HepG2 (cell line): ENCODE measurements around the gene C9orf50. TPM values are rescaled to one million over a fixed set of nuclear protein-coding genes. Genes with fewer than 3 reads are reported as not detected.

Experiments
- ATAC-seq: fragments of 200-7000 bp; cut with Tn5 transposase; 3 replicates; pipeline ENCODE4 v1.9.1; 2020; ENCODE audit warnings: mild to moderate bottlenecking, moderate library complexity
- BruUV-seq: library from RNA; stranded (reverse); fragments of 400-500 nt; replicated peaks from 2 replicates; lab custom pipeline; 2021; lab: Mats Ljungman, UMichigan
- CTCF ChIA-PET: fragments of 300-600 bp; formaldehyde crosslinking; extraction: SDS; loops from one replicate; lab custom pipeline; 2021; ENCODE audit warnings: low total read pairs, inconsistent platforms, low intra/inter-chr PET ratio; lab: Yijun Ruan, JAX
- POLR2A ChIA-PET: fragments of 350-600 bp; sonication (Branson Sonifier 250); formaldehyde crosslinking; loops from one replicate; lab custom pipeline; 2020; ENCODE audit warnings: antibody characterized with exemption, inconsistent platforms; lab: Yijun Ruan, JAX
- DNase-seq: peaks from one replicate; pipeline ENCODE4 v3.0.0-alpha.2; 2015; ENCODE audit warnings: low spot score
- FAIRE-seq: peaks from 3 replicates; lab custom pipeline; 2011; peaks lifted over from hg19 to GRCh38; lab: Jason Lieb, UNC
- H2AFZ ChIP-seq: one replicate; pipeline ENCODE4 v1.6.1; 2011; ENCODE audit warnings: low read length, inconsistent platforms
- H3K27ac ChIP-seq: fragments of 300-600 bp; 3 replicates; pipeline ENCODE4 v1.8.0; 2011; ENCODE audit warnings: mixed run types, mild to moderate bottlenecking, mixed read lengths, low read length, inconsistent platforms; ENCODE audit not compliant: insufficient read depth; ENCODE audit errors: extremely low read length
- H3K27me3 ChIP-seq, 2 experiments: fragments of 200-600 bp in 1 of 2; 2 replicates in 1 of 2; 3 replicates in 1 of 2; pipeline versions ENCODE4 v1.6.0 to v1.8.0; 2011; ENCODE audit warnings: low read length in 2 of 2, mild to moderate bottlenecking in 2 of 2, moderate library complexity in 2 of 2, inconsistent platforms in 1 of 2; ENCODE audit not compliant: insufficient read depth in 2 of 2, control insufficient read depth in 1 of 2
- H3K36me3 ChIP-seq, 2 experiments: fragments of 200-600 bp in 1 of 2; replicated peaks in 1 of 2; 2 replicates in 1 of 2; 3 replicates in 1 of 2; pipeline versions ENCODE4 v1.5.1 to v1.8.0; 2011; ENCODE audit warnings: low read length in 2 of 2, inconsistent platforms in 1 of 2; ENCODE audit not compliant: insufficient read depth in 2 of 2, control insufficient read depth in 1 of 2
- H3K4me1 ChIP-seq: 2 replicates; pipeline ENCODE4 v1.5.1; 2012; ENCODE audit warnings: low read length, inconsistent platforms; ENCODE audit not compliant: insufficient read depth
- H3K4me2 ChIP-seq: 2 replicates; pipeline ENCODE4 v1.6.0; 2011; ENCODE audit warnings: low read depth, low read length, inconsistent platforms
- H3K4me3 ChIP-seq, 3 experiments: fragments of 200-600 bp in 1 of 3; sonication (generic), shearing (Covaris generic) in 1 of 3; replicated peaks in 1 of 3; 2 replicates each; pipeline ENCODE4 v1.5.1; 2011 to 2016; ENCODE audit warnings: low read length in 3 of 3, inconsistent platforms in 2 of 3, low read depth in 2 of 3, mild to moderate bottlenecking in 2 of 3, control low read depth in 1 of 3, mixed read lengths in 1 of 3; ENCODE audit not compliant: insufficient read depth in 1 of 3
- H3K79me2 ChIP-seq: one replicate; pipeline ENCODE4 v1.6.1; 2011; ENCODE audit warnings: low read length, inconsistent platforms; ENCODE audit not compliant: insufficient read depth
- H3K9ac ChIP-seq: 2 replicates; pipeline ENCODE4 v1.6.0; 2011; ENCODE audit warnings: mild to moderate bottlenecking, low read depth, low read length, inconsistent platforms; ENCODE audit not compliant: insufficient read depth
- H3K9me3 ChIP-seq: 2 replicates; pipeline ENCODE4 v1.5.1; 2012; ENCODE audit warnings: mild to moderate bottlenecking, low read length
- H4K20me1 ChIP-seq: 2 replicates; pipeline ENCODE4 v1.6.0; 2011; ENCODE audit warnings: inconsistent platforms, mild to moderate bottlenecking, low read length, moderate library complexity; ENCODE audit not compliant: insufficient read depth
- ISL2 ChIP-seq: sonication (generic); formaldehyde crosslinking; IDR thresholded peaks from 2 replicates; pipeline ENCODE4 v1.5.0; 2020; ENCODE audit warnings: missing genetic modification reagents
- JUN ChIP-seq: sonication (generic); formaldehyde crosslinking; IDR thresholded peaks from 2 replicates; pipeline ENCODE4 v1.4.0; 2020; ENCODE audit warnings: mild to moderate bottlenecking, missing genetic modification reagents
- KLF16 ChIP-seq, 2 experiments: sonication (generic) in 1 of 2; formaldehyde crosslinking in 1 of 2; IDR thresholded peaks; 2 replicates each; pipeline versions ENCODE4 v1.6.1 to v1.8.0; 2016 to 2023; ENCODE audit warnings: missing genetic modification reagents in 2 of 2, missing compliant biosample characterization in 1 of 2
- NFKBIZ ChIP-seq: IDR thresholded peaks from 2 replicates; pipeline ENCODE4 v1.6.1; 2018; ENCODE audit warnings: missing genetic modification reagents, missing compliant biosample characterization
- RAD51 ChIP-seq: fragments of 450-650 bp; IDR thresholded peaks from 2 replicates; pipeline ENCODE4 v1.6.1; 2016; ENCODE audit warnings: borderline replicate concordance
- SMAD9 ChIP-seq: sonication (generic); formaldehyde crosslinking; IDR thresholded peaks from 2 replicates; pipeline ENCODE4 v1.5.1; 2020; ENCODE audit warnings: mild to moderate bottlenecking, missing genetic modification reagents
- SNAI1 ChIP-seq: sonication (generic); formaldehyde crosslinking; IDR thresholded peaks from 2 replicates; pipeline ENCODE4 v1.5.0; 2020; ENCODE audit warnings: mild to moderate bottlenecking, missing genetic modification reagents, borderline replicate concordance
- SNAPC2 ChIP-seq: sonication (generic); formaldehyde crosslinking; IDR thresholded peaks from 2 replicates; pipeline ENCODE4 v1.8.1; 2022; ENCODE audit warnings: mild to moderate bottlenecking, missing genetic modification reagents
- SP5 ChIP-seq: IDR thresholded peaks from 2 replicates; pipeline ENCODE4 v1.6.1; 2016; ENCODE audit warnings: low read depth, borderline replicate concordance
- XBP1 ChIP-seq: sonication (generic); formaldehyde crosslinking; IDR thresholded peaks from 2 replicates; pipeline ENCODE4 v1.5.0; 2020; ENCODE audit warnings: missing genetic modification reagents
- ZNF441 ChIP-seq: sonication (generic); formaldehyde crosslinking; IDR thresholded peaks from 2 replicates; pipeline ENCODE4 v1.7.0; 2021; ENCODE audit warnings: missing genetic modification reagents, borderline replicate concordance
- ZNF484 ChIP-seq: sonication (generic); formaldehyde crosslinking; IDR thresholded peaks from 2 replicates; pipeline ENCODE4 v1.5.1; 2020; ENCODE audit warnings: mild to moderate bottlenecking, low read depth, missing genetic modification reagents, borderline replicate concordance
- ZNF766 ChIP-seq: sonication (generic); formaldehyde crosslinking; IDR thresholded peaks from 2 replicates; pipeline ENCODE4 v1.5.0; 2020; ENCODE audit warnings: missing genetic modification reagents, borderline replicate concordance
- WGBS: methylation state at CpG from one replicate; pipeline ENCODE4 v1.1.6; 2017; ENCODE audit warnings: low lambda C conversion rate; 5-methylcytosine and 5-hydroxymethylcytosine counted together
- in situ Hi-C: cut with HindIII; loops from 2 replicates; pipeline ENCODE4 v1.10.0; 2017; ENCODE audit warnings: low pct_unique_long_range_greater_than_20kb; ENCODE audit not compliant: extremely low pct_ligation_motif_present
- intact Hi-C: fragments of 100-400 bp; cut with micrococcal nuclease; formaldehyde crosslinking; loops from one replicate; pipeline ENCODE4 v1.10.0; 2022; ENCODE audit not compliant: unreplicated experiment
- polyA plus RNA-seq, 8 experiments: library from polyadenylated mRNA; depleted of rRNA in 3 of 8; stranded (reverse) in 7 of 8; unstranded in 1 of 8; fragments of >200 nt; fragmentation: Illumina TruSeq in 4 of 8; extraction: Trizol in 4 of 8; gene quantifications; 2 replicates each; pipeline versions ENCODE4 v1.2.1 to v1.2.3, GENCODE V29; 2011 to 2016; ENCODE audit warnings: low read depth in 4 of 8, missing spikeins in 1 of 8, mixed read lengths in 1 of 8; ENCODE audit not compliant: insufficient read depth in 1 of 8
- total RNA-seq, 5 experiments: library from RNA; depleted of rRNA; stranded (reverse); fragments of >200 nt; fragmentation: Illumina TruSeq; extraction: Trizol; gene quantifications; 2 replicates each; pipeline ENCODE4 v1.2.3, GENCODE V29; 2016; ENCODE audit warnings: low read depth in 1 of 5
- TF ChIP-seq, protein P1 (sequence below): sonication (generic); IDR thresholded peaks from 2 replicates; pipeline ENCODE4 v1.6.1; 2016; ENCODE audit warnings: low read depth, borderline replicate concordance
- TF ChIP-seq, protein P2 (sequence below): sonication (generic); formaldehyde crosslinking; IDR thresholded peaks from 2 replicates; pipeline ENCODE4 v1.4.0; 2020; ENCODE audit warnings: low read depth, missing genetic modification reagents

The C9orf50 gene
- total and polyA plus RNA-seq, 2 of the 13 experiments (the other 11 are each of a cell fraction or from before 2014, with no cell fraction given), result not detected

- WGBS, result 59% methylated on average over 10 of the region's 11 CpGs
- H3K27ac ChIP-seq, result no peak overlapping the region
- BruUV-seq, result no TSS peak
- H3K9me3 ChIP-seq, result no peaks in the 10 kb centered on the region
- peaks cover 23% of the 10 kb centered on the region for H3K79me2 ChIP-seq
- no peak overlapping the region for H3K4me2 ChIP-seq
- no peak for FAIRE-seq
- ChIA-PET CTCF (no interaction called here), POLR2A (no interaction called here)
- H3K27me3 ChIP-seq, result peaks cover 5 to 29% of the 10 kb centered on the region in 2 experiments
- in situ Hi-C loops (loop anchor here (10.0 kb wide), 1 partner anchor 140 kb away; no protein-coding TSS in a partner anchor), intact Hi-C loops (loop anchor here (5.0 kb wide), 1 partner anchor 138 kb away; no protein-coding TSS in a partner anchor)
- H3K36me3 ChIP-seq, result peaks cover 0 to 7% of the 10 kb centered on the region in 2 experiments; a peak in 1 of 5 replicates
- H2AFZ ChIP-seq, result no peak overlapping the region
- no peak overlapping the region for H3K4me3 ChIP-seq
- no peak for ATAC-seq
- peaks cover 35% of the 10 kb centered on the region for H3K4me1 ChIP-seq
- DNase-seq, result no peak
- no peak overlapping the region for H3K9ac ChIP-seq
- no peak for TF ChIP-seq JUN (CRISPR knock-in tag)
- no peak for TF ChIP-seq ZNF484 (CRISPR knock-in tag)
- TF ChIP-seq, protein P1, sequence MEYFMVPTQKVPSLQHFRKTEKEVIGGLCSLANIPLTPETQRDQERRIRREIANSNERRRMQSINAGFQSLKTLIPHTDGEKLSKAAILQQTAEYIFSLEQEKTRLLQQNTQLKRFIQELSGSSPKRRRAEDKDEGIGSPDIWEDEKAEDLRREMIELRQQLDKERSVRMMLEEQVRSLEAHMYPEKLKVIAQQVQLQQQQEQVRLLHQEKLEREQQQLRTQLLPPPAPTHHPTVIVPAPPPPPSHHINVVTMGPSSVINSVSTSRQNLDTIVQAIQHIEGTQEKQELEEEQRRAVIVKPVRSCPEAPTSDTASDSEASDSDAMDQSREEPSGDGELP, result no peak
- TF ChIP-seq SNAPC2, result no peak
- TF ChIP-seq SP5 (CRISPR knock-in tag), result no peak
- peaks cover 9% of the 10 kb centered on the region; the same call in 1 of the 2 replicates for H4K20me1 ChIP-seq
Observed at GRCh38 chr9:129644365-129644764, 23.5 kb upstream of the C9orf50 start.

GRCh38 chr9:129643706-129644105 lies 22.8 kb upstream of the C9orf50 start:
- H3K9me3 ChIP-seq, result no peaks in the 10 kb centered on the region
- no peak for ATAC-seq
- ChIA-PET CTCF (no interaction called here), POLR2A (no interaction called here)
- no peak overlapping the region for H3K9ac ChIP-seq
- FAIRE-seq, result no peak
- H3K4me2 ChIP-seq, result no peak overlapping the region
- in situ Hi-C loops (loop anchor here (10.0 kb wide), 1 partner anchor 141 kb away; no protein-coding TSS in a partner anchor), intact Hi-C loops (loop anchor here (5.0 kb wide), 1 partner anchor 139 kb away; no protein-coding TSS in a partner anchor)
- peaks cover 2 to 14% of the 10 kb centered on the region in 2 experiments; a peak in 3 of 5 replicates for H3K36me3 ChIP-seq
- WGBS, result 78% methylated on average over 5 of the region's 10 CpGs
- H3K4me3 ChIP-seq, result no peak overlapping the region
- no peak overlapping the region for H2AFZ ChIP-seq
- no peak overlapping the region for H3K27ac ChIP-seq
- H3K4me1 ChIP-seq, result peaks cover 35% of the 10 kb centered on the region
- peaks cover 23% of the 10 kb centered on the region for H3K79me2 ChIP-seq
- BruUV-seq, result no TSS peak
- H4K20me1 ChIP-seq, result peaks cover 9% of the 10 kb centered on the region; the same call in 1 of the 2 replicates
- no peak for DNase-seq
- peaks cover 3 to 27% of the 10 kb centered on the region in 2 experiments; a peak in 4 of 5 replicates for H3K27me3 ChIP-seq
- no peak for TF ChIP-seq ISL2 (CRISPR knock-in tag)
- no peak for TF ChIP-seq SNAPC2
- TF ChIP-seq RAD51, result no peak
- TF ChIP-seq ZNF766 (CRISPR knock-in tag), result no peak
- no peak for TF ChIP-seq SNAI1 (CRISPR knock-in tag)
- TF ChIP-seq SMAD9 (CRISPR knock-in tag), result no peak
- TF ChIP-seq, protein P2, sequence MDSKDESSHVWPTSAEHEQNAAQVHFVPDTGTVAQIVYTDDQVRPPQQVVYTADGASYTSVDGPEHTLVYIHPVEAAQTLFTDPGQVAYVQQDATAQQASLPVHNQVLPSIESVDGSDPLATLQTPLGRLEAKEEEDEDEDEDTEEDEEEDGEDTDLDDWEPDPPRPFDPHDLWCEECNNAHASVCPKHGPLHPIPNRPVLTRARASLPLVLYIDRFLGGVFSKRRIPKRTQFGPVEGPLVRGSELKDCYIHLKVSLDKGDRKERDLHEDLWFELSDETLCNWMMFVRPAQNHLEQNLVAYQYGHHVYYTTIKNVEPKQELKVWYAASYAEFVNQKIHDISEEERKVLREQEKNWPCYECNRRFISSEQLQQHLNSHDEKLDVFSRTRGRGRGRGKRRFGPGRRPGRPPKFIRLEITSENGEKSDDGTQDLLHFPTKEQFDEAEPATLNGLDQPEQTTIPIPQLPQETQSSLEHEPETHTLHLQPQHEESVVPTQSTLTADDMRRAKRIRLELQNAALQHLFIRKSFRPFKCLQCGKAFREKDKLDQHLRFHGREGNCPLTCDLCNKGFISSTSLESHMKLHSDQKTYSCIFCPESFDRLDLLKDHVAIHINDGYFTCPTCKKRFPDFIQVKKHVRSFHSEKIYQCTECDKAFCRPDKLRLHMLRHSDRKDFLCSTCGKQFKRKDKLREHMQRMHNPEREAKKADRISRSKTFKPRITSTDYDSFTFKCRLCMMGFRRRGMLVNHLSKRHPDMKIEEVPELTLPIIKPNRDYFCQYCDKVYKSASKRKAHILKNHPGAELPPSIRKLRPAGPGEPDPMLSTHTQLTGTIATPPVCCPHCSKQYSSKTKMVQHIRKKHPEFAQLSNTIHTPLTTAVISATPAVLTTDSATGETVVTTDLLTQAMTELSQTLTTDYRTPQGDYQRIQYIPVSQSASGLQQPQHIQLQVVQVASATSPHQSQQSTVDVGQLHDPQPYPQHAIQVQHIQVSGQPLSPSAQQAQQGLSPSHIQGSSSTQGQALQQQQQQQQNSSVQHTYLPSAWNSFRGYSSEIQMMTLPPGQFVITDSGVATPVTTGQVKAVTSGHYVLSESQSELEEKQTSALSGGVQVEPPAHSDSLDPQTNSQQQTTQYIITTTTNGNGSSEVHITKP (CRISPR knock-in tag), result no peak
- TF ChIP-seq XBP1 (CRISPR knock-in tag), result no peak
- no peak for TF ChIP-seq ZNF441
- TF ChIP-seq NFKBIZ (CRISPR knock-in tag), result no peak
- TF ChIP-seq KLF16 (CRISPR knock-in tag; IDR thresholded peaks at IDR 0.05), result no peak
